ENCODE measurements around the gene KREMEN2. TPM values are rescaled to one million over a fixed set of nuclear protein-coding genes. Genes with fewer than 3 reads are reported as not detected.

KREMEN2 gene
- total RNA-seq, 1 donor = not detected

GRCh38 chr16:2923481-2923880 lies 40.6 kb upstream of the KREMEN2 start:
- no peak overlapping the region for H2AFZ ChIP-seq (ENCODE audit: low read length)
- no peak overlapping the region for H3K27ac ChIP-seq (ENCODE audit: low read depth, low read length)
- TF ChIP-seq CTCF (IDR thresholded peaks at IDR 0.05; ENCODE audit: extremely low read depth, low read depth, low read length) = no peak
- peaks cover 47% of the 10 kb centered on the region for H3K79me2 ChIP-seq (ENCODE audit: insufficient read depth, low read length)
- H3K4me2 ChIP-seq (ENCODE audit: insufficient read depth, low read length) = no peak overlapping the region
- H3K9me3 ChIP-seq (ENCODE audit: low read depth, low read length) = no peaks in the 10 kb centered on the region
- H3K36me3 ChIP-seq (ENCODE audit: insufficient read depth, low read length) = peaks cover 26% of the 10 kb centered on the region
- H3K4me1 ChIP-seq (ENCODE audit: insufficient read depth, low read length) = peaks cover 12% of the 10 kb centered on the region
- H3K27me3 ChIP-seq (ENCODE audit: insufficient read depth, low read length) = no peaks in the 10 kb centered on the region
- no peak overlapping the region for H3K4me3 ChIP-seq (ENCODE audit: insufficient read depth, low read length)
- H4K20me1 ChIP-seq (ENCODE audit: insufficient read depth, low read length) = peaks cover 26% of the 10 kb centered on the region
- no peak for DNase-seq (ENCODE audit: insufficient read length, low spot score, missing footprints)

GRCh38 chr16:2924901-2925755 lies 38.9 kb upstream of the KREMEN2 start:
- Histone ChIP-seq H3K36me3 (ENCODE audit: insufficient read depth, low read length) (peaks cover 20% of the 10 kb centered on the region), H4K20me1 (ENCODE audit: insufficient read depth, low read length) (peaks cover 39% of the 10 kb centered on the region), H3K9me3 (ENCODE audit: low read depth, low read length) (no peaks in the 10 kb centered on the region), H3K27ac (ENCODE audit: low read depth, low read length) (no peak overlapping the region), H3K4me3 (ENCODE audit: insufficient read depth, low read length) (no peak overlapping the region), H2AFZ (ENCODE audit: low read length) (no peak overlapping the region), H3K4me2 (ENCODE audit: insufficient read depth, low read length) (no peak overlapping the region), H3K79me2 (ENCODE audit: insufficient read depth, low read length) (peaks cover 50% of the 10 kb centered on the region), H3K27me3 (ENCODE audit: insufficient read depth, low read length) (no peaks in the 10 kb centered on the region), H3K4me1 (ENCODE audit: insufficient read depth, low read length) (peaks cover 8% of the 10 kb centered on the region)
- TF ChIP-seq CTCF (IDR thresholded peaks at IDR 0.05; ENCODE audit: extremely low read depth, low read depth, low read length) = no peak
- DNase-seq (ENCODE audit: insufficient read length, low spot score, missing footprints) = peak; percentile 73

GRCh38 chr16:2925951-2926649 lies 38.0 kb upstream of the KREMEN2 start:
- Histone ChIP-seq H3K79me2 (ENCODE audit: insufficient read depth, low read length) (peaks cover 46% of the 10 kb centered on the region), H3K27me3 (ENCODE audit: insufficient read depth, low read length) (no peaks in the 10 kb centered on the region), H3K4me1 (ENCODE audit: insufficient read depth, low read length) (peaks cover 8% of the 10 kb centered on the region), H4K20me1 (ENCODE audit: insufficient read depth, low read length) (peaks cover 39% of the 10 kb centered on the region), H3K4me3 (ENCODE audit: insufficient read depth, low read length) (no peak overlapping the region), H3K9me3 (ENCODE audit: low read depth, low read length) (no peaks in the 10 kb centered on the region), H2AFZ (ENCODE audit: low read length) (no peak overlapping the region), H3K4me2 (ENCODE audit: insufficient read depth, low read length) (no peak overlapping the region), H3K36me3 (ENCODE audit: insufficient read depth, low read length) (peaks cover 24% of the 10 kb centered on the region), H3K27ac (ENCODE audit: low read depth, low read length) (peak overlapping the region; percentile 43)
- DNase-seq (ENCODE audit: insufficient read length, low spot score, missing footprints) = peak; percentile 5
- TF ChIP-seq CTCF (IDR thresholded peaks at IDR 0.05; ENCODE audit: extremely low read depth, low read depth, low read length) = no peak

- Histone ChIP-seq H3K36me3 (ENCODE audit: insufficient read depth, low read length) (peaks cover 23% of the 10 kb centered on the region), H3K4me3 (ENCODE audit: insufficient read depth, low read length) (peak overlapping the region; percentile 60), H3K27me3 (ENCODE audit: insufficient read depth, low read length) (no peaks in the 10 kb centered on the region), H3K9me3 (ENCODE audit: low read depth, low read length) (no peaks in the 10 kb centered on the region), H3K4me2 (ENCODE audit: insufficient read depth, low read length) (peak overlapping the region; percentile 80), H3K4me1 (ENCODE audit: insufficient read depth, low read length) (peaks cover 8% of the 10 kb centered on the region), H3K79me2 (ENCODE audit: insufficient read depth, low read length) (peaks cover 44% of the 10 kb centered on the region), H4K20me1 (ENCODE audit: insufficient read depth, low read length) (peaks cover 39% of the 10 kb centered on the region), H3K27ac (ENCODE audit: low read depth, low read length) (peak overlapping the region; percentile 43), H2AFZ (ENCODE audit: low read length) (peak overlapping the region; percentile 77)
- TF ChIP-seq CTCF (IDR thresholded peaks at IDR 0.05; ENCODE audit: extremely low read depth, low read depth, low read length) = no peak
- DNase-seq (ENCODE audit: insufficient read length, low spot score, missing footprints) = no peak
Measured at GRCh38 chr16:2926650-2926999, 37.5 kb upstream of the KREMEN2 start.
